ENCODE data around the gene DNLZ. TPM values are rescaled to one million over a fixed set of nuclear protein-coding genes. Genes with fewer than 3 reads are reported as not detected.

DNLZ gene
- total RNA-seq, 1 donor = 8.2 TPM

DNA sequence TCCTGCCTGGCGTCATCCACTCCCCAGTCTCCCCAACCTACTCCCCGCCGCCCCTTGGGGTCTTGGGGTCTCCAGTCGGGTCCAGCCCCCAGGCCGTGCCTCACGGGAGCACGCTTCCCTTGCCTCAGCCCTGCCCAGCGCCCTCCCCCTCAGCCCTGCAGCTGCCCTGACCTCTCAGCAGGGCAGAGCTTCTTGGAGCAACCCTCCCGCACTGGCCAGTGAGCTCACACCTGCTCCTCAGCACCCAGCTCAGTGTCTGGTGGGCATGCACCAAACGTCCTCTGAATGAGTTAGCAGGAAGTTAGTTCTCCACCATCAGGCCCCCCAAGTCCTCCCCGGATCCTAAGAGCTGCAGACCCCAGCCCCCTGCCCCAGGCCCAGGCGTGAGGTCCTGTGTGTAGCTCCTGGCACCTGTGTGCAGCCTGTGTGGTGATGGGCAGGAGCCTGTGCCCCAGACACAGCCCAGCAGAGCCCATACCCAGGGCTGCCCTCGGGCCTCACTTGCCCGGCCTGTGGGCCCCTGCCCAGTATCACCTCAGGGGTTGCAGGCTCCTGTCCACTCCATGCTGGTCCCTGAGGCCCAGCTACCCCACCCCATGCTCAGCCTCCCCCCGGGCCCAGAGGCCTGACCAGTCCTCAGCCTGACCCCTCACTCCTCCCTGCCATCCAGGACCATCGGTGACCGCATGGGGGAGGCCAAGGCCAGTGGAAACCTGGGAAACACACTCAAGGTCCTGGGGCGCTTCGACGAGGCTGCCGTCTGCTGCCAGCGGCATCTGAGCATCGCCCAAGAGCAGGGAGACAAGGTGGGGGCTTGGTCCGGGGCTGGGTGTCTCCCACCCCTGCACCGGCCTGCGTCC, 28.0 kb downstream of the DNLZ start:
- H3K4me3 ChIP-seq (ENCODE audit: low read depth, low read length) = no peak overlapping the region
- no peak for DNase-seq (ENCODE audit: low read depth)
- no peak for TF ChIP-seq CTCF (IDR thresholded peaks at IDR 0.05; ENCODE audit: insufficient read depth, low read depth, low read length)

DNA sequence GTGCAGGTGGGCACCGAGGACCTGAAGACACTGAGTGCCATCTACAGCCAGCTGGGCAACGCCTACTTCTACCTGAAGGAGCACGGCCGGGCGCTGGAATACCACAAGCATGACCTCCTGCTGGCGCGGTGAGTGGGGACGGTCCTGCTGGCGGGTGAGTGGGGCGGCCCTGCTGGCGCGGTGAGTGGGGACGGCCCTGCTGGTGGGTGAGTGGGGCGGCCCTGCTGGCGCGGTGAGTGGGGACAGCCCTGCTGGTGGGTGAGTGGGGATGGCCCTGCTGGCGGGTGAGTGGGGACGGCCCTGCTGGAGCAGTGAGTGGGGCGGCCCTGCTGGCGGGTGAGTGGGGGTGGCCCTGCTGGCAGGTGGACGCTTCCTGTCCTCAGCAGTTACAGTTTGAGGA, 29.0 kb downstream of the DNLZ start:
- H3K4me3 ChIP-seq (ENCODE audit: low read depth, low read length) = no peak overlapping the region
- no peak for TF ChIP-seq CTCF (IDR thresholded peaks at IDR 0.05; ENCODE audit: insufficient read depth, low read depth, low read length)
- no peak for DNase-seq (ENCODE audit: low read depth)

- DNase-seq (ENCODE audit: low read depth) = no peak
- H3K4me3 ChIP-seq (ENCODE audit: low read depth, low read length) = no peak overlapping the region
- no peak for TF ChIP-seq CTCF (IDR thresholded peaks at IDR 0.05; ENCODE audit: insufficient read depth, low read depth, low read length)
These were observed 30.1 kb downstream of the DNLZ start for GRCh38 chr9:136333486-136333885.

- no peak for DNase-seq (ENCODE audit: low read depth)
- H3K4me3 ChIP-seq (ENCODE audit: low read depth, low read length) = no peak overlapping the region
- TF ChIP-seq CTCF (IDR thresholded peaks at IDR 0.05; ENCODE audit: insufficient read depth, low read depth, low read length) = no peak
These were observed 30.5 kb downstream of the DNLZ start for GRCh38 chr9:136333045-136333444.

- no peak for TF ChIP-seq CTCF (IDR thresholded peaks at IDR 0.05; ENCODE audit: insufficient read depth, low read depth, low read length)
- no peak overlapping the region for H3K4me3 ChIP-seq (ENCODE audit: low read depth, low read length)
- no peak for DNase-seq (ENCODE audit: low read depth)
These were observed 31.0 kb downstream of the DNLZ start for GRCh38 chr9:136332482-136332983.

DNA sequence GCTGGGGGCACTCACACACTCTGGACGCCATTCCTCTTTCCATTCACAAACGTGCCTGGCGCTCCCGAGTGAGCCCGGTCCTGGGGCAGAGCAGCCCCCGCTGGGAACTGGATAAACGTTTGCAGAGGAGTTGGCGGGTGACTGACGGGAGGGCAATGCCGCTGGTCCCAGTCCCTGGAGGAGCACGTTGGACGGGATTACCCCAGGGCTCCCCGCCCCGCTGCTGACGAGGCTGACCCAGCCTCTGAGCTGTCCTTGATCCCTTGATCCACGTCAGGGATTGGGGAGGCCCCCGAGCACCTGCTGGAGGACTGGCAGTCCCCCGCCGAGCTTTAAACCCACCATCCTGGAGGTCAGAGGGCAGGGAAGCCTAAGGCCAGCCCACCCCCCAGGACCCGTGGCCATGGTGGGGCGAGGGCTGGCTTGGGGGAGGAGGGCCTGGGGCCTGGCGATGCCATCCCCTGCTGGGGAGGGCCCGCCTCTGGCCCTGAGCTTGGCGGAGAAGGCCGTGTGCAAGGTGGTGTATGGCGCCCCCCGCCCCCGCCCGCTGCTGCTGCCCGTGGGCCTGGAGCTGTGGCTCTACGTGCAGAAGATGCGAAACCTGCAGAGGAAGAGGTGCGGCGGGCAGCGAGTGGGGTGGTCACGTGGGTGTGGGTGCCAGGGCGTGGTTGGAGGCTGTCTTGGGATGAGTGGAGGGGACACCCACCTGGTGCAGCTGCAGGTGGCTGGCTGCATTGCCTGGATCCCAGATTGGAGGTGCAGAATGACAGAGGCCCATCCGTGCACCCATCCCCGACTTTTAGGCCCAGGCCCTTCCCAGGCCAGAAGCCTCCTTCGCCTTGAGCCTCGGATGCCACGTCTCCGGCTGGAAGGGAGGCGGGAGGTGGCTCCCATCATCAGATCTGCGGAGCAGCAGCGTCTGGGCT, 31.7 kb downstream of the DNLZ start:
- no peak for TF ChIP-seq CTCF (IDR thresholded peaks at IDR 0.05; ENCODE audit: insufficient read depth, low read depth, low read length)
- DNase-seq (ENCODE audit: low read depth) = no peak
- no peak overlapping the region for H3K4me3 ChIP-seq (ENCODE audit: low read depth, low read length)

Measured in fibroblast of villous mesenchyme (primary cell).